ACC112 (cell line): ENCODE results near the gene OR5M11.
"Not testable (repeated sequence)": the region's sequence is repeated elsewhere in the genome, so short reads cannot be mapped to it uniquely, and the experiment has no call there.

Experiments
- H2AFZ ChIP-seq: fragments of 200-600 bp; sonication (generic); one replicate; pipeline ENCODE4 v1.6.0; 2017; ENCODE audit warnings: antibody characterized with exemption, low read length; ENCODE audit not compliant: unreplicated experiment
- H3K27ac ChIP-seq: fragments of 200-600 bp; sonication (generic); 2 replicates; pipeline ENCODE4 v1.5.1; 2014; ENCODE audit warnings: low read depth, mild to moderate bottlenecking, antibody characterized with exemption, low read length, moderate library complexity
- H3K27me3 ChIP-seq: fragments of 200-600 bp; sonication (generic); 2 replicates; pipeline ENCODE4 v1.6.1; 2014; ENCODE audit warnings: mild to moderate bottlenecking, antibody characterized with exemption, low read length, moderate library complexity, mixed read lengths; ENCODE audit not compliant: insufficient read depth
- H3K36me3 ChIP-seq: fragments of 200-600 bp; sonication (generic); 2 replicates; pipeline ENCODE4 v1.6.1; 2016; ENCODE audit warnings: mild to moderate bottlenecking, antibody characterized with exemption, low read length, moderate library complexity, mixed read lengths; ENCODE audit not compliant: insufficient read depth
- H3K4me1 ChIP-seq: fragments of 200-600 bp; sonication (generic); one replicate; pipeline ENCODE4 v1.6.1; 2016; ENCODE audit warnings: low read length, mixed read lengths; ENCODE audit not compliant: insufficient read depth, unreplicated experiment, control insufficient read depth
- H3K4me3 ChIP-seq: fragments of 200-600 bp; sonication (generic); 2 replicates; pipeline ENCODE4 v1.5.1; 2014; ENCODE audit warnings: mild to moderate bottlenecking, low read depth, low read length
- H3K79me2 ChIP-seq: fragments of 200-600 bp; sonication (generic); one replicate; pipeline ENCODE4 v1.6.0; 2016; ENCODE audit warnings: low read length; ENCODE audit not compliant: control insufficient read depth, unreplicated experiment, insufficient read depth

Gene OR5M11

GRCh38 chr11:56543157-56543556 is at the start of gene OR5M11:
Gene OR5M11, minus strand, starts transcription at chr11:56543257. Its CDS starts 0 bp downstream, at chr11:56543257.
- H3K4me1 ChIP-seq: no peaks in the 10 kb centered on the region
- H3K27me3 ChIP-seq: no peaks in the 10 kb centered on the region
- no peaks in the 10 kb centered on the region for H3K36me3 ChIP-seq
- H3K79me2 ChIP-seq: no peaks in the 10 kb centered on the region
- no peak within 1 kb of the TSS for H2AFZ ChIP-seq
- H3K4me3 ChIP-seq: no peak within 1 kb of the TSS
- H3K27ac ChIP-seq: no peak within 1 kb of the TSS

- H3K36me3 ChIP-seq, H3K79me2 ChIP-seq, H3K4me1 ChIP-seq, H2AFZ ChIP-seq, H3K27ac ChIP-seq, H3K27me3 ChIP-seq, H3K4me3 ChIP-seq: not testable (repeated sequence)
Observed at GRCh38 chr11:56592088-56592717, 49.1 kb upstream of the OR5M11 start.

- Histone ChIP-seq H3K27me3 (no peaks in the 10 kb centered on the region), H2AFZ (no peak within 1 kb of the TSS), H3K27ac (no peak within 1 kb of the TSS)
Observed at GRCh38 chr11:56577621-56578020, 34.6 kb upstream of the OR5M11 start, which contains the start of gene OR5M10. Gene OR5M10, minus strand, starts transcription at chr11:56577721. Its CDS starts 0 bp downstream, at chr11:56577721.

GRCh38 chr11:56558574-56558973 is 15.5 kb upstream of the OR5M11 start:
- Histone ChIP-seq H3K4me3 (no peak overlapping the region), H3K79me2 (no peaks in the 10 kb centered on the region), H3K27ac (no peak overlapping the region), H3K36me3 (no peaks in the 10 kb centered on the region), H3K4me1 (no peaks in the 10 kb centered on the region), H2AFZ (no peak overlapping the region), H3K27me3 (no peaks in the 10 kb centered on the region)

More at GRCh38 chr11:56577621-56578020, 34.6 kb upstream of the OR5M11 start, which contains the start of gene OR5M10:
- Histone ChIP-seq H3K4me3 (no peak within 1 kb of the TSS), H3K79me2 (no peaks in the 10 kb centered on the region), H3K36me3 (no peaks in the 10 kb centered on the region), H3K4me1 (no peaks in the 10 kb centered on the region)

- H3K36me3 ChIP-seq, H3K27me3 ChIP-seq, H3K27ac ChIP-seq, H2AFZ ChIP-seq, H3K4me1 ChIP-seq, H3K79me2 ChIP-seq, H3K4me3 ChIP-seq: not testable (repeated sequence)
Observed at GRCh38 chr11:56554691-56555090, 11.6 kb upstream of the OR5M11 start.

GRCh38 chr11:56545531-56545930 is 2.5 kb upstream of the OR5M11 start:
- H3K79me2 ChIP-seq: no peaks in the 10 kb centered on the region
- H3K4me1 ChIP-seq: no peaks in the 10 kb centered on the region
- no peak overlapping the region for H3K27ac ChIP-seq

GRCh38 chr11:56543739-56544138 is 682 bp upstream of the OR5M11 start:
- H3K27me3 ChIP-seq: no peaks in the 10 kb centered on the region
- no peak overlapping the region for H3K4me3 ChIP-seq
- no peak overlapping the region for H3K27ac ChIP-seq
- H2AFZ ChIP-seq: no peak overlapping the region
- no peaks in the 10 kb centered on the region for H3K4me1 ChIP-seq
- no peaks in the 10 kb centered on the region for H3K36me3 ChIP-seq
- no peaks in the 10 kb centered on the region for H3K79me2 ChIP-seq

More at GRCh38 chr11:56545531-56545930, 2.5 kb upstream of the OR5M11 start:
- Histone ChIP-seq H3K4me3 (no peak overlapping the region), H2AFZ (no peak overlapping the region), H3K27me3 (no peaks in the 10 kb centered on the region), H3K36me3 (no peaks in the 10 kb centered on the region)

- no peak overlapping the region for H3K4me3 ChIP-seq
- no peaks in the 10 kb centered on the region for H3K79me2 ChIP-seq
- no peaks in the 10 kb centered on the region for H3K27me3 ChIP-seq
- H3K27ac ChIP-seq: no peak overlapping the region
- H2AFZ ChIP-seq: no peak overlapping the region
- H3K36me3 ChIP-seq: no peaks in the 10 kb centered on the region
- no peaks in the 10 kb centered on the region for H3K4me1 ChIP-seq
Observed at GRCh38 chr11:56533054-56533740, 9.9 kb downstream of the OR5M11 start.

GRCh38 chr11:56531856-56532255 is 11.2 kb downstream of the OR5M11 start:
- H3K4me3 ChIP-seq: no peak overlapping the region
- H2AFZ ChIP-seq: no peak overlapping the region
- H3K4me1 ChIP-seq: no peaks in the 10 kb centered on the region
- no peak overlapping the region for H3K27ac ChIP-seq
- no peaks in the 10 kb centered on the region for H3K27me3 ChIP-seq
- no peaks in the 10 kb centered on the region for H3K36me3 ChIP-seq
- no peaks in the 10 kb centered on the region for H3K79me2 ChIP-seq

GRCh38 chr11:56522008-56522407 is 21.0 kb downstream of the OR5M11 start:
- Histone ChIP-seq H3K27me3 (no peaks in the 10 kb centered on the region), H2AFZ (no peak overlapping the region), H3K36me3 (no peaks in the 10 kb centered on the region), H3K4me3 (no peak overlapping the region), H3K4me1 (no peaks in the 10 kb centered on the region), H3K27ac (no peak overlapping the region), H3K79me2 (no peaks in the 10 kb centered on the region)

GRCh38 chr11:56513280-56513679 is 29.8 kb downstream of the OR5M11 start:
- H3K4me1 ChIP-seq: no peaks in the 10 kb centered on the region
- no peaks in the 10 kb centered on the region for H3K79me2 ChIP-seq
- H2AFZ ChIP-seq: no peak overlapping the region
- H3K4me3 ChIP-seq: no peak overlapping the region
- no peaks in the 10 kb centered on the region for H3K27me3 ChIP-seq
- no peak overlapping the region for H3K27ac ChIP-seq
- H3K36me3 ChIP-seq: no peaks in the 10 kb centered on the region
